GM21619 (cell line): ENCODE data around the gene PELI2.

Source experiments
- ATAC-seq: cut with Tn5 transposase; IDR thresholded peaks from one replicate; pipeline ENCODE4 v1.9.1; 2021; ENCODE audit not compliant: unreplicated experiment

The PELI2 gene

GRCh38 chr14:56224691-56225681 lies 106.8 kb downstream of the PELI2 start:
- ATAC-seq = no peak

GRCh38 chr14:56235388-56235787 lies 117.2 kb downstream of the PELI2 start:
- ATAC-seq = no peak

GRCh38 chr14:56237398-56237797 lies 119.2 kb downstream of the PELI2 start:
- ATAC-seq = no peak

- ATAC-seq = no peak
Measured at GRCh38 chr14:56241461-56241860, 123.2 kb downstream of the PELI2 start.

- ATAC-seq = no peak
Measured at GRCh38 chr14:56243110-56243509, 124.9 kb downstream of the PELI2 start.

GRCh38 chr14:56244138-56244789 lies 126.1 kb downstream of the PELI2 start:
- ATAC-seq = no peak

GRCh38 chr14:56247495-56248200 lies 129.4 kb downstream of the PELI2 start:
- ATAC-seq = no peak

- ATAC-seq = no peak
Measured at GRCh38 chr14:56248442-56248841, 130.2 kb downstream of the PELI2 start.

GRCh38 chr14:56261046-56261445 lies 142.8 kb downstream of the PELI2 start:
- ATAC-seq = no peak

GRCh38 chr14:56262530-56262929 lies 144.3 kb downstream of the PELI2 start:
- ATAC-seq = no peak

GRCh38 chr14:56268039-56268438 lies 149.8 kb downstream of the PELI2 start:
- no peak for ATAC-seq

GRCh38 chr14:56268673-56269072 lies 150.5 kb downstream of the PELI2 start:
- no peak for ATAC-seq

GRCh38 chr14:56270921-56271320 lies 152.7 kb downstream of the PELI2 start:
- no peak for ATAC-seq

GRCh38 chr14:56271970-56272369 lies 153.8 kb downstream of the PELI2 start:
- ATAC-seq = no peak

- ATAC-seq = no peak
Measured at GRCh38 chr14:56273155-56273554, 154.9 kb downstream of the PELI2 start.

GRCh38 chr14:56273951-56274350 lies 155.7 kb downstream of the PELI2 start:
- no peak for ATAC-seq

GRCh38 chr14:56274556-56274955 lies 156.3 kb downstream of the PELI2 start:
- no peak for ATAC-seq

GRCh38 chr14:56276108-56276507 lies 157.9 kb downstream of the PELI2 start:
- no peak for ATAC-seq

GRCh38 chr14:56278383-56278782 lies 160.2 kb downstream of the PELI2 start:
- ATAC-seq = no peak

- ATAC-seq = no peak
Measured at GRCh38 chr14:56280843-56281242, 162.6 kb downstream of the PELI2 start.

- ATAC-seq = no peak
Measured at GRCh38 chr14:56282179-56282578, 164.0 kb downstream of the PELI2 start.

GRCh38 chr14:56284641-56285040 lies 166.4 kb downstream of the PELI2 start:
- ATAC-seq = no peak
